Endothelial cell of hepatic sinusoid (primary cell): ENCODE measurements around the gene NEURL1B.

Source experiments
- in situ Hi-C: cut with HindIII; loops from 2 replicates; pipeline ENCODE4 v1.10.0; 2017; ENCODE audit warnings: low sequenced_read_pairs

NEURL1B gene

GRCh38 chr5:172726966-172727365 is 85.9 kb downstream of the NEURL1B start:
- in situ Hi-C loops: no loop called here

- in situ Hi-C loops: no loop called here
These were observed 86.5 kb downstream of the NEURL1B start for GRCh38 chr5:172727551-172727950.

GRCh38 chr5:172728481-172729241 is 87.6 kb downstream of the NEURL1B start:
- in situ Hi-C loops: no loop called here

GRCh38 chr5:172729588-172729987 is 88.5 kb downstream of the NEURL1B start:
- in situ Hi-C loops: no loop called here

- in situ Hi-C loops: no loop called here
These were observed 89.2 kb downstream of the NEURL1B start for GRCh38 chr5:172730222-172730621.

GRCh38 chr5:172730981-172731679 is 90.1 kb downstream of the NEURL1B start:
- in situ Hi-C loops: no loop called here

- in situ Hi-C loops: no loop called here
These were observed 90.6 kb downstream of the NEURL1B start for GRCh38 chr5:172731680-172732074.

GRCh38 chr5:172732201-172732865 is 91.3 kb downstream of the NEURL1B start:
- in situ Hi-C loops: no loop called here

- in situ Hi-C loops: no loop called here
These were observed 92.3 kb downstream of the NEURL1B start for GRCh38 chr5:172733131-172733973.

GRCh38 chr5:172733974-172734346 is 92.9 kb downstream of the NEURL1B start:
- in situ Hi-C loops: no loop called here

GRCh38 chr5:172735141-172735831 is 94.2 kb downstream of the NEURL1B start:
- in situ Hi-C loops: no loop called here

GRCh38 chr5:172736508-172737135 is 95.6 kb downstream of the NEURL1B start:
- in situ Hi-C loops: no loop called here

GRCh38 chr5:172739375-172739774 is 98.3 kb downstream of the NEURL1B start:
- in situ Hi-C loops: no loop called here

- in situ Hi-C loops: no loop called here
These were observed 99.6 kb downstream of the NEURL1B start for GRCh38 chr5:172740428-172741205.
